Esophagus squamous epithelium (tissue), 5 donors: ENCODE results near the gene NMNAT2. TPM values are rescaled to one million over a fixed set of nuclear protein-coding genes. Genes with fewer than 3 reads are reported as not detected.
A peak's percentile ranks its signal among the peaks of the same experiment; 100 is the strongest.

Experiments used
- DNase-seq: peaks from one replicate; lab custom pipeline; 2025; lab: John Stamatoyannopoulos, UW
- H3K27ac ChIP-seq, 4 donors: fragments of 200-600 bp; sonication (generic); one replicate each; pipeline ENCODE4 v1.5.1; 2016 to 2019; ENCODE audit warnings: mild to moderate bottlenecking in 1 of 4
- H3K27me3 ChIP-seq, 4 donors: fragments of 200-600 bp; sonication (generic); 1 replicate in 3 of 4; 2 replicates in 1 of 4; pipeline versions ENCODE4 v1.5.1 to v1.6.0; 2017 to 2021; ENCODE audit warnings: antibody characterized with exemption in 1 of 4
- H3K36me3 ChIP-seq, 3 donors: fragments of 200-600 bp; sonication (generic); one replicate each; pipeline ENCODE4 v1.5.1; 2016 to 2019
- H3K4me1 ChIP-seq, 3 donors: fragments of 200-600 bp; sonication (generic); one replicate each; pipeline ENCODE4 v1.5.1; 2017 to 2019
- H3K4me3 ChIP-seq, 4 donors: fragments of 200-600 bp; sonication (generic); 1 replicate in 3 of 4; 2 replicates in 1 of 4; pipeline ENCODE4 v1.5.1; 2016 to 2019; ENCODE audit warnings: mild to moderate bottlenecking in 2 of 4, moderate library complexity in 1 of 4
- H3K9me3 ChIP-seq, 3 donors: fragments of 200-600 bp; sonication (generic); one replicate each; pipeline ENCODE4 v1.5.1; 2016 to 2019
- POLR2A ChIP-seq, 4 donors: fragments of 450-650 bp; IDR thresholded peaks; one replicate each; pipeline ENCODE4 v1.6.1; 2017; ENCODE audit warnings: antibody characterized with exemption in 4 of 4, mild to moderate bottlenecking in 4 of 4, moderate library complexity in 3 of 4
- WGBS, 2 donors: methylation state at CpG; one replicate each; pipeline ENCODE4 v1.1.5; 2018; 5-methylcytosine and 5-hydroxymethylcytosine counted together
- intact Hi-C: fragments of 100-400 bp; cut with DNase I; formaldehyde crosslinking; loops from one replicate; pipeline ENCODE4 v1.15.0; 2022
- total RNA-seq, 4 donors: library from RNA; depleted of rRNA; stranded (reverse); fragments of >200 nt; gene quantifications; one replicate each; pipeline ENCODE4 v1.1.0, GENCODE V29; 2016
- TF ChIP-seq, protein P1 (sequence below), 6 experiments: fragments of 450-650 bp in 4 of 6; fragments of 200-600 bp in 2 of 6; sonication (generic) in 2 of 6; IDR thresholded peaks; one replicate each; pipeline ENCODE4 v1.5.1; 2016 to 2019; ENCODE audit warnings: antibody characterized with exemption in 6 of 6, mild to moderate bottlenecking in 4 of 6, moderate library complexity in 4 of 6
- donor health status: DM: yes; HTN: yes; CAD: no.

The NMNAT2 gene
- total RNA-seq, 4 donors from 2014 or later = 0.18 to 1.1 (median 0.26) TPM; not detected in 1

DNA sequence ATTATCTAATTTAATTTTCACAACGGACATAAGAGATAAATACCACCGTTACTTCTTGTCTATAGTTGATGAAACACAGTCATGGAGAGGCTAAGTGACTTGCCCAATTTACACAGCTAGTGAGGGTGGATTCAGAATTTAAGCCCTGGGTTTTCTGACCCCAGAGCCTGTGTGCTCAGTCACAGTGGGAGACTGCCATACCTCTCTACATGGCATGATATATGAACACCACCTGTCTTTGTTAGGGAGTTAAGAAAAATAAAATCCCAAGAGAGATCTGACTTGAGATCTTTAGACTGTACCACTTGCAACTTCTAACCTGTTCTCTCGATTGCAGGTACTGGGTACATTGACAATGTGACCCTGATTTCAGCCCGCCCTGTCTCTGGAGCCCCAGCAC is 191.8 kb downstream of the NMNAT2 start:
- WGBS, 2 donors = 86 to 91% methylated on average over 4 of the region's 4 CpGs
- peaks cover 0 to 11% (median 0%) of the 10 kb centered on the region in 3 donors for H3K4me1 ChIP-seq
- H3K9me3 ChIP-seq = no peaks in the 10 kb centered on the region
- intact Hi-C loops = loop anchor here (10.0 kb wide), 1 partner anchor 202 kb away; the partner anchor contains the start of gene LAMC1
- H3K27me3 ChIP-seq = no peaks in the 10 kb centered on the region
- DNase-seq = no peak
- H3K27ac ChIP-seq = no peak overlapping the region
- peaks cover 0 to 6% (median 0%) of the 10 kb centered on the region in 3 donors for H3K36me3 ChIP-seq
- no peak for TF ChIP-seq POLR2A (IDR thresholded peaks at IDR 0.05)
- TF ChIP-seq, protein P1, sequence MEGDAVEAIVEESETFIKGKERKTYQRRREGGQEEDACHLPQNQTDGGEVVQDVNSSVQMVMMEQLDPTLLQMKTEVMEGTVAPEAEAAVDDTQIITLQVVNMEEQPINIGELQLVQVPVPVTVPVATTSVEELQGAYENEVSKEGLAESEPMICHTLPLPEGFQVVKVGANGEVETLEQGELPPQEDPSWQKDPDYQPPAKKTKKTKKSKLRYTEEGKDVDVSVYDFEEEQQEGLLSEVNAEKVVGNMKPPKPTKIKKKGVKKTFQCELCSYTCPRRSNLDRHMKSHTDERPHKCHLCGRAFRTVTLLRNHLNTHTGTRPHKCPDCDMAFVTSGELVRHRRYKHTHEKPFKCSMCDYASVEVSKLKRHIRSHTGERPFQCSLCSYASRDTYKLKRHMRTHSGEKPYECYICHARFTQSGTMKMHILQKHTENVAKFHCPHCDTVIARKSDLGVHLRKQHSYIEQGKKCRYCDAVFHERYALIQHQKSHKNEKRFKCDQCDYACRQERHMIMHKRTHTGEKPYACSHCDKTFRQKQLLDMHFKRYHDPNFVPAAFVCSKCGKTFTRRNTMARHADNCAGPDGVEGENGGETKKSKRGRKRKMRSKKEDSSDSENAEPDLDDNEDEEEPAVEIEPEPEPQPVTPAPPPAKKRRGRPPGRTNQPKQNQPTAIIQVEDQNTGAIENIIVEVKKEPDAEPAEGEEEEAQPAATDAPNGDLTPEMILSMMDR (IDR thresholded peaks at IDR 0.05) = no peak
- no peak overlapping the region for H3K4me3 ChIP-seq

DNA sequence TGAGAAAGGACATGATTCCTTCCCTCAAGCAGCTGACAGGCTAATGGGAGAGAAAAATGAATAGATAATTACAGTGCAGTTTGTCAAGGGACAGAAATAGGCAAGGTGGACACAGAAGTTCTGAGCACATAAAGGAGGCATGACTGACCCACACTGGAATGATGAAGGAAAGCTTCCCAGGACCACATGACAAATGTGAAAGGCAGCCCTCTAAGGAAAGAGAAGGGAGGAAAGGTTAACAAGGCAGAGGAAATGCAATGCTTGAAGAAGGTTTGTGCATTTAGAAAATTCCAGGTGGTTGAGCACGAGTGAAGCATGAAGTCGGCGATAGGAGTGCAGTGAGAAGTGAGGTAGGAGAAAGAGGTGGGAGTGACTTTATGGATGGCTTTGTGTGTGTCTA is 194.7 kb downstream of the NMNAT2 start:
- WGBS, 2 donors = 86 to 92% methylated on average over 3 of the region's 3 CpGs
- intact Hi-C loops = loop anchor here (10.0 kb wide), 1 partner anchor 199 kb away; the partner anchor contains the start of gene LAMC1
- Histone ChIP-seq H3K27me3 (no peaks in the 10 kb centered on the region), H3K27ac (no peak overlapping the region), H3K9me3 (no peaks in the 10 kb centered on the region), H3K4me1 (peaks cover 5 to 13% (median 10%) of the 10 kb centered on the region in 3 donors), H3K36me3 (peaks cover 0 to 6% (median 0%) of the 10 kb centered on the region in 3 donors), H3K4me3 (no peak overlapping the region)
- TF ChIP-seq, protein P1 (IDR thresholded peaks at IDR 0.05) = no peak
- TF ChIP-seq POLR2A (IDR thresholded peaks at IDR 0.05) = no peak
- no peak for DNase-seq

DNA sequence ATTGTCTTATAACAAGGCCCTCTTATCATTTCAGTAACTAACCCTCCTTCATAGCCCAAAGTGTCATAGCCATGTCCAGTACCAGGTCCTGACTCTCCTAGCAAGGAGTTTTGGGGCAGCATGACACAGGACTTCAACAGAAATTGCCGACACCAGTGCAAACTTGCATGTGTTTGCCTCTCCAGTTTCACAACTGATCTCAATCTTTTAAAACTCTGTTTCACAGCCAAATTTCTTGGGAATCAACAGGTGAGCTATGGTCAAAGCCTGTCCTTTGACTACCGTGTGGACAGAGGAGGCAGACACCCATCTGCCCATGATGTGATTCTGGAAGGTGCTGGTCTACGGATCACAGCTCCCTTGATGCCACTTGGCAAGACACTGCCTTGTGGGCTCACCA is 195.3 kb downstream of the NMNAT2 start:
- no peak overlapping the region for H3K4me3 ChIP-seq
- intact Hi-C loops = loop anchor here (10.0 kb wide), 1 partner anchor 198 kb away; the partner anchor contains the start of gene LAMC1
- H3K27me3 ChIP-seq = no peaks in the 10 kb centered on the region
- 91 to 100% methylated on average over 2 of the region's 3 CpGs for WGBS, 2 donors
- no peak for DNase-seq
- H3K9me3 ChIP-seq = no peaks in the 10 kb centered on the region
- H3K27ac ChIP-seq = no peak overlapping the region
- no peak for TF ChIP-seq POLR2A (IDR thresholded peaks at IDR 0.05)
- TF ChIP-seq, protein P1 (IDR thresholded peaks at IDR 0.05) = no peak
- peaks cover 0 to 6% (median 0%) of the 10 kb centered on the region in 3 donors for H3K36me3 ChIP-seq
- peaks cover 5 to 19% (median 15%) of the 10 kb centered on the region in 3 donors for H3K4me1 ChIP-seq

DNA sequence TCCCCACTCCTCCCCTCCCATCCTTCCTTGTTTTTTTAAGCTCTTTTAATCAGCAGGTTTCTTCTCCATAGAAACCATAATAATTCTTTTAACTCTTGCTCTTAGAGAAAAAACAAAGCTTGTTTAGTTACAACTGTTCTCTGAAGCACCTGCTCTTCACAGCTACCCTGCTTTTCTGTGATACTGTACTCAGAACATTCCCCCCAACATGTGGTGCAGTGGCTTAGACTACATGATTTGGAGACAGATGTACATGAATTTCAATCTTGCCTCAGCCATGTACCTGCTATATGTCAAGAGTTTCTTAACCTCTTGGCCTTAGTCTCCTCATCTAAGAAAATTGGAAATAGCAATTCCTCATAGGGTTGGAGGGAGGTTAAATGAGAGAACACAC is 198.6 kb downstream of the NMNAT2 start:
- Histone ChIP-seq H3K4me3 (no peak overlapping the region), H3K27ac (peak overlapping the region in 3 of 4 donors; percentile 6 to 81 (median 76)), H3K4me1 (peaks cover 5 to 33% (median 16%) of the 10 kb centered on the region in 3 donors), H3K36me3 (peaks cover 0 to 22% (median 0%) of the 10 kb centered on the region in 3 donors), H3K27me3 (no peaks in the 10 kb centered on the region), H3K9me3 (no peaks in the 10 kb centered on the region)
- TF ChIP-seq, protein P1 (IDR thresholded peaks at IDR 0.05) = no peak
- TF ChIP-seq POLR2A (IDR thresholded peaks at IDR 0.05) = no peak
- DNase-seq = no peak
- intact Hi-C loops = loop anchor here (10.0 kb wide), 1 partner anchor 195 kb away; the partner anchor contains the start of gene LAMC1

DNA sequence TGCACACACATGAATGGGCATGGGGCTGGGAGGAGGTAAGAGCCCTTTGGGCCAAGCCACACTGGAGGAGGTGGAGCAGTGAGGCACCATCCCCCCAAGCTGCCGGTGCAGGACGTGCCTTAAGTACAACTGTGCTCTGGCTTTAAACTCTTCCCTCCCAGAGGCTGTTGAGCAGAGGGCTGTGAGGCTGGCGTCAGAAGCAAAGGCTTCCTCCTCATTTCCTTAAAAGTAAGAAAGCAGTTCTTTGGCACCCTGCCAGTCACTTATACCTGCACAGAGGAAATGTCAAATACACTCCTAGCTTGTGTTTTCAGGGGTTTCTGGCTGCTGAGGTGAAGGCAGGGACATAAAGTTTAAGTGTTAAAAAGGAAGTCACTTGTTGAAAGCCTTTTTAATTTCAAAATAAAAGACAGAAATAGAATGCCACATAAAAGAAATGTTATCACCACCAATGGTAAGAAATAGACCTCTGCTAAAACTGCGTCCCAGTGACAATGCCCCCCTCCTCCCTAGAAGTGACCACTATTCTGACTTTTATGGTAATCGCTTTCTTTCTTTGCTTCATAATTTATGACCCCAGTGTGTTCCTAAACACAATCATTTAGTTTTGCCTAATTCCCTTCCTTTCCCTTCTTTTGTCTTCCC is 199.1 kb downstream of the NMNAT2 start:
- H3K4me3 ChIP-seq = no peak overlapping the region
- intact Hi-C loops = no loop called here
- TF ChIP-seq POLR2A (IDR thresholded peaks at IDR 0.05) = no peak
- TF ChIP-seq, protein P1 (IDR thresholded peaks at IDR 0.05) = no peak
- H3K27me3 ChIP-seq = no peaks in the 10 kb centered on the region
- peaks cover 5 to 33% (median 16%) of the 10 kb centered on the region in 3 donors for H3K4me1 ChIP-seq
- DNase-seq = no peak
- peaks cover 0 to 22% (median 0%) of the 10 kb centered on the region in 3 donors for H3K36me3 ChIP-seq
- H3K27ac ChIP-seq = peak overlapping the region; percentile 35 to 82 (median 78)
- H3K9me3 ChIP-seq = no peaks in the 10 kb centered on the region
- 32 to 53% methylated on average over 2 to 3 of the region's 5 CpGs for WGBS, 2 donors
